DOHH2 (cell line): ENCODE measurements around the gene RPUSD3.
"Not testable (repeated sequence)": the region's sequence is repeated elsewhere in the genome, so short reads cannot be mapped to it uniquely, and the experiment has no call there.

Source experiments
- H3F3A ChIP-seq: fragments of 200-600 bp; sonication (generic), shearing (Covaris generic); 2 replicates; pipeline ENCODE4 v1.6.0; 2016; ENCODE audit warnings: antibody characterized with exemption, mild to moderate bottlenecking; ENCODE audit not compliant: control insufficient read depth, insufficient read depth
- H3K27ac ChIP-seq: fragments of 200-600 bp; sonication (generic); 2 replicates; pipeline ENCODE4 v1.5.1; 2014; ENCODE audit warnings: low read depth, mild to moderate bottlenecking, low read length, moderate library complexity
- H3K27me3 ChIP-seq: fragments of 200-600 bp; sonication (generic); 2 replicates; pipeline ENCODE4 v1.6.1; 2014; ENCODE audit warnings: mild to moderate bottlenecking, low read length, mixed read lengths; ENCODE audit not compliant: control insufficient read depth
- H3K36me3 ChIP-seq: fragments of 200-600 bp; sonication (generic); 2 replicates; pipeline ENCODE4 v1.6.1; 2014; ENCODE audit warnings: mild to moderate bottlenecking, low read length, moderate library complexity, mixed read lengths; ENCODE audit not compliant: control insufficient read depth
- H3K4me1 ChIP-seq: fragments of 200-600 bp; sonication (generic); 2 replicates; pipeline ENCODE4 v1.6.1; 2014; ENCODE audit warnings: mild to moderate bottlenecking, low read length, mixed read lengths; ENCODE audit not compliant: control insufficient read depth
- H3K4me2 ChIP-seq: fragments of 200-600 bp; sonication (generic); 2 replicates; pipeline ENCODE4 v1.6.0; 2014; ENCODE audit warnings: mild to moderate bottlenecking, low read length, moderate library complexity
- H3K4me3 ChIP-seq: fragments of 200-600 bp; sonication (generic); 2 replicates; pipeline ENCODE4 v1.5.1; 2014; ENCODE audit warnings: mild to moderate bottlenecking, low read length, mixed read lengths
- H3K79me2 ChIP-seq: fragments of 200-600 bp; sonication (generic); 2 replicates; pipeline ENCODE4 v1.6.1; 2014; ENCODE audit warnings: mild to moderate bottlenecking, low read length, mixed read lengths; ENCODE audit not compliant: control insufficient read depth
- H3K9me2 ChIP-seq: fragments of 200-600 bp; sonication (generic); replicated peaks from 2 replicates; pipeline ENCODE4 v1.6.1; 2014; ENCODE audit warnings: mild to moderate bottlenecking, low read length, mixed read lengths; ENCODE audit not compliant: control insufficient read depth
- H3K9me3 ChIP-seq: fragments of 200-600 bp; sonication (generic); 2 replicates; pipeline ENCODE4 v1.6.1; 2014; ENCODE audit warnings: antibody characterized with exemption, low read length, mixed read lengths; ENCODE audit not compliant: control insufficient read depth, insufficient read depth
- H4K20me1 ChIP-seq: fragments of 200-600 bp; sonication (generic); 2 replicates; pipeline ENCODE4 v1.6.0; 2014; ENCODE audit warnings: low read depth, mild to moderate bottlenecking, antibody characterized with exemption, low read length, moderate library complexity; ENCODE audit not compliant: control insufficient read depth, insufficient read depth
- CTCF ChIP-seq: fragments of 200-600 bp; sonication (generic); IDR thresholded peaks from one replicate; pipeline ENCODE4 v1.5.1; 2014; ENCODE audit warnings: antibody characterized with exemption, mild to moderate bottlenecking, low read depth, low read length; ENCODE audit not compliant: poor library complexity, severe bottlenecking
- EZH2phosphoT487 ChIP-seq: fragments of 200-600 bp; sonication (generic); IDR thresholded peaks from 2 replicates; pipeline ENCODE4 v1.6.1; 2017; ENCODE audit warnings: borderline replicate concordance, mild to moderate bottlenecking, antibody characterized with exemption, low read length, moderate library complexity, mixed read lengths

RPUSD3 gene

GRCh38 chr3:9870978-9871377 is 27.2 kb upstream of the RPUSD3 start:
- no peaks in the 10 kb centered on the region for H3K4me1 ChIP-seq
- no peaks in the 10 kb centered on the region for H3K36me3 ChIP-seq
- no peak overlapping the region for H3K27ac ChIP-seq
- TF ChIP-seq EZH2phosphoT487 (no peak), CTCF (no peak)
- no peaks in the 10 kb centered on the region for H3F3A ChIP-seq
- no peak overlapping the region for H3K4me2 ChIP-seq
- peaks cover 4% of the 10 kb centered on the region for H3K27me3 ChIP-seq
- H3K4me3 ChIP-seq = no peak overlapping the region
- no peaks in the 10 kb centered on the region for H3K9me3 ChIP-seq
- no peaks in the 10 kb centered on the region for H3K9me2 ChIP-seq
- no peaks in the 10 kb centered on the region for H4K20me1 ChIP-seq
- H3K79me2 ChIP-seq = no peaks in the 10 kb centered on the region

DNA sequence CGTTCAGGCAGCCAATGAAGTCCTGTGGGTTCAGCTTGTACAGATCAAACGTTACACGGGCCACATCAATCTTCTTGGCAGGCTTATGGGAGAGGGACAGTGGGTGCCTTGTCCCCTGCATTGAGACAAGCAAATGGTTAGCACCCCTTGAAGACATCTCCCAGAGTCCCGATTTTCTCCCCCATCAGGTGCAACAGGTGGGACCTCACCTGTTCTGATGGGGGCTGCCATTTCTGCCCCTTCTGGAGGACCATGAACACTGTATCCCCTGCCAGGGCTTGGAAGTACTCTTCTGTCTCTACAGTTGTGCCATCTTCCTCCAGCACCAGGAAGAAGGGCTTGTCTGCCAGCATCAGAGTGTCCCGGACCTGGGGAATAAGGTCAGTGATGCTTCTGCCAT is 26.1 kb upstream of the RPUSD3 start:
- Histone ChIP-seq H4K20me1 (no peaks in the 10 kb centered on the region), H3K79me2 (no peaks in the 10 kb centered on the region), H3K9me3 (no peaks in the 10 kb centered on the region), H3K36me3 (no peaks in the 10 kb centered on the region), H3F3A (no peaks in the 10 kb centered on the region), H3K27ac (no peak overlapping the region), H3K4me3 (no peak overlapping the region), H3K9me2 (no peaks in the 10 kb centered on the region), H3K4me1 (no peaks in the 10 kb centered on the region), H3K27me3 (no peaks in the 10 kb centered on the region), H3K4me2 (no peak overlapping the region)
- no peak for TF ChIP-seq EZH2phosphoT487
- TF ChIP-seq CTCF = no peak

DNA sequence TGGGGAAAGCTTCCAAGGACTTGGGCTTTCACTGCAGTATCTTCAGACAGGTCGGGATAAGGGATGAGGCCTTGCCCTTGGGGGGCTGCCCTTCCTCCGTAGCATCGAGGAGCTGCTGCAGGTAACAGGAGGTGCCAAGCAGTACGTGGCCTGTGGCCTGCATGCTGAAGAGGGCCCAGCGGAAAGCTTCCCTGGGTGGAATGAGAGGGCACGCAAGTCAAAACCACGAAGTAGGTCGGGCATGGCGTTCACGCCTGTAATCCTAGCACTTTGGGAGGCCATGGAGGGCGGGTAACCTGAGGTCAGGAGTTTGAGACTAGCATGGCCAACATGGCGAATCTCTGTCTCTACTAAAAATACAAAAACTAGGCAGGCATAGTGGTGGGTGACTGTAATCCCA is 23.3 kb upstream of the RPUSD3 start:
- no peak overlapping the region for H3K4me3 ChIP-seq
- H3K9me3 ChIP-seq = no peaks in the 10 kb centered on the region
- no peak overlapping the region for H3K27ac ChIP-seq
- no peaks in the 10 kb centered on the region for H3K4me1 ChIP-seq
- H3F3A ChIP-seq = no peaks in the 10 kb centered on the region
- no peaks in the 10 kb centered on the region for H4K20me1 ChIP-seq
- H3K9me2 ChIP-seq = no peaks in the 10 kb centered on the region
- peaks cover 4% of the 10 kb centered on the region; the same call in 1 of the 2 replicates for H3K27me3 ChIP-seq
- H3K36me3 ChIP-seq = no peaks in the 10 kb centered on the region
- TF ChIP-seq EZH2phosphoT487 = no peak
- TF ChIP-seq CTCF = no peak
- no peaks in the 10 kb centered on the region for H3K79me2 ChIP-seq
- H3K4me2 ChIP-seq = no peak overlapping the region

- H4K20me1 ChIP-seq = no peaks in the 10 kb centered on the region
- H3K9me2 ChIP-seq = no peaks in the 10 kb centered on the region
- peaks cover 7% of the 10 kb centered on the region for H3K27me3 ChIP-seq
- TF ChIP-seq EZH2phosphoT487 (no peak), CTCF (no peak)
- H3K4me3 ChIP-seq = no peak overlapping the region
- no peaks in the 10 kb centered on the region for H3K4me1 ChIP-seq
- H3K4me2 ChIP-seq = no peak overlapping the region
- H3K27ac ChIP-seq = no peak overlapping the region
- H3F3A ChIP-seq = no peaks in the 10 kb centered on the region
- H3K9me3 ChIP-seq = no peaks in the 10 kb centered on the region
- no peaks in the 10 kb centered on the region for H3K79me2 ChIP-seq
- H3K36me3 ChIP-seq = no peaks in the 10 kb centered on the region
Measured at GRCh38 chr3:9866639-9867038, 22.8 kb upstream of the RPUSD3 start.

DNA sequence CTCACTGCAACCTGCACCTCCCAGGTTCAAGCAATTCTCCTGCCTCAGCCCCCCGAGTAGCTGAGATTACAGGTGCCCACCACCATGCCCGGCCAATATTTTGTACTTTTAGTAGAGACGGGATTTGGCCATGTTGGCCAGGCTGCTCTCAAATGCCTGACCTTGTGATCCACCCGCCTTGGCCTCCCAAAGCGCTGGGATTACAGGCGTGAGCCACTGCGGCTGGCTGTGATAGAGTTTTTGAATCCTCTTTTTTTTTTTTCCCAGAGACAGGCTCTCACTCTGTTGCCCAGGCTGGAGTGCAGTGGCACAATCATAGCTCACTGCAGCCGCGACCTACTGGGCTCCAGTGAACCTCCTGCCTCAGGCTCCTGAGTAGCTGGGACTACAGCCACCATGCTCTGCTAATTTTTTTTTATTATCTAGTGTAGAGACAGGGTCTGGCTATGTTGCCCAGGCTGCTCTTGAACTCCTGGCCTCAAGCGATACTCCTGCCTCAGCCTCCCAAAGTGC is 21.4 kb upstream of the RPUSD3 start:
- H3F3A ChIP-seq, H3K9me2 ChIP-seq, H3K27ac ChIP-seq, H3K36me3 ChIP-seq, H3K4me3 ChIP-seq, H3K79me2 ChIP-seq, H3K27me3 ChIP-seq, H3K4me1 ChIP-seq, H3K4me2 ChIP-seq, H4K20me1 ChIP-seq, H3K9me3 ChIP-seq: not testable (repeated sequence)
